Heart right ventricle (tissue), 16 donors: ENCODE measurements around the gene KRT71. TPM values are rescaled to one million over a fixed set of nuclear protein-coding genes. Genes with fewer than 3 reads are reported as not detected.

Experiments
- ATAC-seq, 8 donors: fragments of 200-7000 bp; cut with Tn5 transposase; one replicate each; pipeline ENCODE4 v1.9.1; 2020; ENCODE audit warnings: mild to moderate bottlenecking in 8 of 8, moderate library complexity in 8 of 8, moderate number of reproducible peaks in 1 of 8
- DNase-seq, 2 donors: peaks; one replicate each; pipeline ENCODE4 v3.0.0-alpha.2; 2020
- H3K27ac ChIP-seq, 10 donors: fragments of 200-600 bp; sonication (generic) in 2 of 10; one replicate each; pipeline versions ENCODE4 v1.5.0 to v1.8.0; 2020 to 2022; ENCODE audit warnings: mild to moderate bottlenecking in 3 of 10
- H3K27me3 ChIP-seq, 7 donors: fragments of 200-600 bp; one replicate each; pipeline ENCODE4 v1.8.0; 2021 to 2022; ENCODE audit warnings: mild to moderate bottlenecking in 2 of 7
- H3K36me3 ChIP-seq, 9 donors: fragments of 200-600 bp; sonication (generic) in 1 of 9; one replicate each; pipeline versions ENCODE4 v1.5.0 to v1.8.0; 2020 to 2022; ENCODE audit warnings: mild to moderate bottlenecking in 2 of 9
- H3K4me1 ChIP-seq, 9 donors: fragments of 200-600 bp; sonication (generic) in 1 of 9; one replicate each; pipeline versions ENCODE4 v1.5.0 to v1.8.0; 2020 to 2022; ENCODE audit warnings: mild to moderate bottlenecking in 4 of 9
- H3K4me3 ChIP-seq, 10 donors: fragments of 200-600 bp; sonication (generic) in 2 of 10; one replicate each; pipeline versions ENCODE4 v1.5.0 to v1.8.0; 2020 to 2022; ENCODE audit warnings: mild to moderate bottlenecking in 7 of 10, moderate library complexity in 2 of 10
- H3K9me3 ChIP-seq, 11 donors: fragments of 200-600 bp in 10 of 11; sonication (generic) in 2 of 11; one replicate each; pipeline versions ENCODE4 v1.5.0 to v1.8.0; 2013 to 2022; ENCODE audit warnings: mild to moderate bottlenecking in 2 of 11, control low read depth in 1 of 11, moderate library complexity in 1 of 11
- WGBS, 2 donors: extraction: QIAGEN DNeasy Blood & Tissue Kit; methylation state at CpG; one replicate each; pipeline ENCODE4 v1.1.7; 2013; ENCODE audit warnings: inconsistent platforms in 1 of 2; 5-methylcytosine and 5-hydroxymethylcytosine counted together
- intact Hi-C, 10 donors: fragments of 100-400 bp; cut with DNase I; formaldehyde crosslinking; loops; one replicate each; pipeline versions ENCODE4 v1.11.1 to v1.14.2; 2022
- polyA plus RNA-seq, 2 donors: library from polyadenylated mRNA; stranded (reverse); fragments of 200-250 nt; gene quantifications; one replicate each; pipeline ENCODE4 v1.2.3, GENCODE V29; 2013
- total RNA-seq, 10 donors: library from RNA; stranded (reverse); fragmentation: NEBNext Ultra II Directional in 3 of 10; extraction: Animal tissue kit (Norgen Biotek cat#: 25700) in 3 of 10; gene quantifications; one replicate each; pipeline versions ENCODE4 v1.2.1 to v1.2.4, GENCODE V29; 2021 to 2023
- TF ChIP-seq, protein P1 (sequence below), 9 donors: fragments of 200-600 bp; sonication (generic) in 2 of 9; IDR thresholded peaks; one replicate each; pipeline versions ENCODE4 v1.5.0 to v1.8.0; 2021 to 2022; ENCODE audit warnings: antibody characterized with exemption in 9 of 9, mild to moderate bottlenecking in 5 of 9, moderate library complexity in 1 of 9
- donor health status: Arrhythmogenic right ventricular cardiomyopathy.
- donor health status: ischemic (EF 13 %, LVEDD 7.1; RV severe dilation, severe dysfunction).
- donor health status: healthy with polysubstance abuse.
- donor health status: DM: no; HTN: yes; CAD: no.
- donor health status: DM: no; HTN: no; CAD: no.
- donor health status: ischemic (EF 25% LVEDD 6.9; RV normal size, moderate dysfunction).
- donor health status: ischemic (EF 25% LVEDD 5.7; RV mildly dilated, moderate dysfunction).
- donor health status: healthy.
- donor health status: DM: yes; HTN: yes; CAD: no.
- donor health status: Ischemic cardiomyopathy.
- donor health status: ischemic (EF 35%, LVEDD 5.7; RV mildly dilated, moderate dysfunction).
- donor health status: nonischemic (EF 11% LVEDD 7.7; RV severe dilation, severe dysfunction).
- donor health status: DM: yes; HTN: yes; CAD: no.
- donor health status: PGD.
- donor health status: ischemic (EF 29% LVEDD 5.4; RV normal size, mild dysfunction).
- donor health status: nonischemic (EF 23%, LVEDD 6.1; RV moderate dilation, normal function).

KRT71 gene
- total and polyA plus RNA-seq, 12 donors: not detected

- intact Hi-C loops: no loop called here
These were observed 11.6 kb upstream of the KRT71 start for GRCh38 chr12:52564582-52564981.

DNA sequence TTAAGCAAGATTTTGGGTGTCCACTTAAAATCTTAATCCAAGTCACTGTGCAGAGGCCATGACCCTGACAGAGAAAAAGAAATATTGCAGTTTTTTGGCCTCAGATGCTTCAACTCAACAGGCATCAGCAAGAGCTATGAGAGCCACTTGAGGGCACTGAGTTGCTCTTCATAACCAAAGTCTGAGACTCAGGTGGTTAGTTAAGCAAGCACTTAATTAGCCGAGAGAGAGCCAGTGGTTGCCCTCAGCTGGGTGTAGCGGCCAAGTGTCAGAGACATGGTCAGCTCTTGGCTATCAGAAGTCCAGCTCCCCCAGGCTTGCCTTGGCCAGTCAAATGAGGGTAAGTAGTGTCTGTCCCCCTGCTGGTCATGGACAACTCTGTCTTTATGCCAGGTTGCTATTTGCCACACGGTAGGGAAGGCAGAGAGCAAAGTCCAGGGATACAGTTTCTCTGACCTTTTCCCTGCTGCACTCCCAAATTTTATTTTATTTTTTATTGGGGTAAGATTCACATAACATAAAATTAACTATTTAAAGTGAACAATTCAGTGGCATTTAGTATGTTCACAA, 9.0 kb upstream of the KRT71 start:
- intact Hi-C loops: no loop called here

More at GRCh38 chr12:52564582-52564981, 11.6 kb upstream of the KRT71 start:
- H3K36me3 ChIP-seq: no peaks in the 10 kb centered on the region
- H3K27me3 ChIP-seq: peaks cover 0 to 48% (median 8%) of the 10 kb centered on the region in 7 donors
- ATAC-seq (no peak), DNase-seq (no peak)
- H3K9me3 ChIP-seq: no peaks in the 10 kb centered on the region
- no peak overlapping the region for H3K4me3 ChIP-seq
- 41 to 55% methylated on average over 1 of the region's 1 CpG for WGBS, 2 donors
- no peak overlapping the region for H3K27ac ChIP-seq
- TF ChIP-seq, protein P1, sequence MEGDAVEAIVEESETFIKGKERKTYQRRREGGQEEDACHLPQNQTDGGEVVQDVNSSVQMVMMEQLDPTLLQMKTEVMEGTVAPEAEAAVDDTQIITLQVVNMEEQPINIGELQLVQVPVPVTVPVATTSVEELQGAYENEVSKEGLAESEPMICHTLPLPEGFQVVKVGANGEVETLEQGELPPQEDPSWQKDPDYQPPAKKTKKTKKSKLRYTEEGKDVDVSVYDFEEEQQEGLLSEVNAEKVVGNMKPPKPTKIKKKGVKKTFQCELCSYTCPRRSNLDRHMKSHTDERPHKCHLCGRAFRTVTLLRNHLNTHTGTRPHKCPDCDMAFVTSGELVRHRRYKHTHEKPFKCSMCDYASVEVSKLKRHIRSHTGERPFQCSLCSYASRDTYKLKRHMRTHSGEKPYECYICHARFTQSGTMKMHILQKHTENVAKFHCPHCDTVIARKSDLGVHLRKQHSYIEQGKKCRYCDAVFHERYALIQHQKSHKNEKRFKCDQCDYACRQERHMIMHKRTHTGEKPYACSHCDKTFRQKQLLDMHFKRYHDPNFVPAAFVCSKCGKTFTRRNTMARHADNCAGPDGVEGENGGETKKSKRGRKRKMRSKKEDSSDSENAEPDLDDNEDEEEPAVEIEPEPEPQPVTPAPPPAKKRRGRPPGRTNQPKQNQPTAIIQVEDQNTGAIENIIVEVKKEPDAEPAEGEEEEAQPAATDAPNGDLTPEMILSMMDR (IDR thresholded peaks at IDR 0.05): no peak
- peaks cover 0 to 11% (median 0%) of the 10 kb centered on the region in 9 donors for H3K4me1 ChIP-seq

GRCh38 chr12:52559979-52560378, 7.0 kb upstream of the KRT71 start:
- Histone ChIP-seq H3K27me3 (peaks cover 0 to 34% (median 8%) of the 10 kb centered on the region in 7 donors), H3K4me3 (no peak overlapping the region), H3K27ac (no peak overlapping the region), H3K4me1 (no peaks in the 10 kb centered on the region), H3K9me3 (no peaks in the 10 kb centered on the region), H3K36me3 (no peaks in the 10 kb centered on the region)
- no peak for ATAC-seq
- 80% methylated on average over 4 of the region's 4 CpGs for whole genome bisulfite sequencing, 2 donors
- TF ChIP-seq, protein P1 (IDR thresholded peaks at IDR 0.05): no peak
- intact Hi-C loops: no loop called here
- DNase-seq: no peak

More for the DNA sequence above, 9.0 kb upstream of the KRT71 start:
- H3K9me3 ChIP-seq: no peaks in the 10 kb centered on the region
- H3K27ac ChIP-seq: no peak overlapping the region
- no peak overlapping the region for H3K4me3 ChIP-seq
- H3K36me3 ChIP-seq: no peaks in the 10 kb centered on the region
- TF ChIP-seq, protein P1 (IDR thresholded peaks at IDR 0.05): peak in 1 of 9 donors; percentile 24
- no peak for DNase-seq
- ATAC-seq: no peak
- H3K27me3 ChIP-seq: peaks cover 0 to 41% (median 8%) of the 10 kb centered on the region in 7 donors
- H3K4me1 ChIP-seq: peaks cover 0 to 5% (median 0%) of the 10 kb centered on the region in 9 donors
- WGBS, 2 donors: 77 to 83% methylated on average over 3 of the region's 3 CpGs

DNA sequence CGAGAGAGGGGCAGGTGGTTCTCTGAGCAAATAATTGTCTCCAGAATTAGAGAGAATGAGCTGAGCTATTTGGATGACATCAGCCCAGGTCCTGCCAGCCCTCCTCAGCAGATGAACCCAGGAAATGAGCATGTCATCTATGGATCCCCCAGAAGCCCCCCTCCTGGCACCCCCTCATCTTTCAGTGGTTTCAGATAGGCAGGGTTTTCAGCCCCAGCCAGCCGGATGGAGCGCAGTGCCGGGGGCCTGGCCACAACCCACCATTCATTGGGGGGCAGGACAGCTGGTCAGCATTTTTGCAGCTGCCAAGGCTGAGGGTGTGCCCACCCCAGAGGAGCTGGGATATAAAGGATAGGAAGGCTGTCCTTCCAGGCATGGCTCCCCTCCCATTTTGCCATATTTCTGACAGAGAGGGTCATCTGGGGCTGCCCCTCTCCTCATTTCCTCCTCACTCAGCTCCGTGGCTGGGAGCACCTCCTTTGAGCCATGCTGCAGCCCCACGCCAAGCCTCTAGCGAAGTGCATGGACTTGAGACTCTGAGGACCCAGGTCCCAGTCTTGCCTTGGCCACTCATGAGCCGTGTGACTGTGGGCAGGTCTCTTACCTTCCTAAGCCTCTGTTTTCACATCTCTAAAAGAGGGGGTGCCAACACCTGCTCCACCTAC, 6.0 kb upstream of the KRT71 start:
- no peaks in the 10 kb centered on the region for H3K9me3 ChIP-seq
- H3K36me3 ChIP-seq: no peaks in the 10 kb centered on the region
- peak in 1 of 8 donors; percentile 53 for ATAC-seq
- H3K4me1 ChIP-seq: no peaks in the 10 kb centered on the region
- H3K27ac ChIP-seq: no peak overlapping the region
- H3K27me3 ChIP-seq: peaks cover 0 to 26% (median 8%) of the 10 kb centered on the region in 7 donors
- TF ChIP-seq, protein P1 (IDR thresholded peaks at IDR 0.05): no peak
- H3K4me3 ChIP-seq: no peak overlapping the region
- 80% methylated on average over 8 of the region's 8 CpGs for WGBS, 2 donors
- no peak for DNase-seq
- intact Hi-C loops: no loop called here
